HT1080 (cell line): ENCODE data around the gene ABCG1. TPM values are rescaled to one million over a fixed set of nuclear protein-coding genes. Genes with fewer than 3 reads are reported as not detected.

Experiments
- DNase-seq: peaks from one replicate; pipeline ENCODE4 v3.0.0-alpha.2; 2015; ENCODE audit warnings: low read depth
- total RNA-seq: library from RNA; depleted of rRNA; stranded (reverse); fragments of >200 nt; shearing (Covaris generic); gene quantifications from 2 replicates; pipeline ENCODE4 v1.2.3, GENCODE V29; 2014

ABCG1 gene
- total RNA-seq, 1 experiment from 2014 or later = not detected

DNA sequence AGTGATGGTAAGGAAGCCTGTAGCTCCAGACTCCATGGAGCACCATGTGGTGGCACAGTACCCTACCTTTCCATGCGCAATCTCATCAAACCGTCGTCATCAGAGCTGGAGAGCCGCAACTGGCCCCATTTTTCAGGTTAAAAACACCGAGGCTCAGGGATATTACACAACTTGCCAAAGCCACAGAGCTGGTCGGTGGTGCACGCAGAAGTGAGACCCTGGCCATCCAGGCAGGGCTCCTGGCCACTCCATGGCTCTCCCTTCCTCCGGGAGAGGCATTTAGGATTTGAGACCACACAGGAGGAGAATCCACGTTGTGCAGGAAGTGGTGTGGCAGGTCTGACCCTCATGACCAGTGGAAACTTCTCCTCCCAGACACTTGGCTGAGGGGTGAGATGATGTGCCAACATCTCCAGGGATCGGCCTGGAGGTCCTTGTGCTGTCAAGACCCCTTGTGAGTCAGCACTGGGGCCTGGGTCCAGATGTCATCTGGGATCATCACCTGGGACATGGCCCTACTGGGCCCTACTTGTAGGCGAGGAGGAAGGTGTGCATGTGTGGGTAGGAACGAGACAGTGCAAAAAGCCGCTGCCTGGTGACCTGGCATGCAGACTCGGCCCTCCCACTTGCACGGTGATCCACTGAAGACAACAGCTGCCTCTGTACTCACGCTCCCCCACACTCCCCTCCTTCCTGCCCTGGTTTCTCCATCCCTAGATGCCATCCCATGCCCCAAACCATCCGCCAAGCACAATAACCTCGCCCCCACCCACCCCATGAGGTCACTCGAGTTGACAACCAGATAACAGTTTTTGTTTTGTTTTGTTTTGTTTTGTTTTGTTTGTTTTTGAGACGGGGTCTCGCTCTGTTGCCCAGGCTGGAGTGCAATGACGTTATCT lies 85.9 kb downstream of the ABCG1 start:
- DNase-seq = no peak

DNA sequence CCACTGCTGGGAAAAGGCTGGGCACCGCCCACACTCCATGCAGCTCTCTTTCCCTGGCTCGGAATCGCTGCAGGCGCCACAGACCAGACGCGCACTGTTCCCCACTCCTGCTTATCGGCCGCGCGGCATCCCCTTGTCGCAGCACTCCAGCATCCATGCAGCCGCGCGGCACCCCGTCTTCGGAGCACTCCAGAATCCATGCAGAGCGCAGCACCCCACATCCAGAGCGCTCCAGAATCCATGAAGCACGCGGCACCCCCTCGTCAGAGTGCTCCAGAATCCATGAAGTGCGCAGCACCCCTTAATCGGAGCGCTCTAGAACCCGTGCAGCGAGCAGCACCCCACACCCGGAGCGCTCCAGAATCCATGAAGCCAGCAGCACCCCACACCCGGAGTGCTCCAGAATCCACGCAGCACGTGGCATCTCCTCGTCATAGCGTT lies 86.8 kb downstream of the ABCG1 start:
- no peak for DNase-seq

DNA sequence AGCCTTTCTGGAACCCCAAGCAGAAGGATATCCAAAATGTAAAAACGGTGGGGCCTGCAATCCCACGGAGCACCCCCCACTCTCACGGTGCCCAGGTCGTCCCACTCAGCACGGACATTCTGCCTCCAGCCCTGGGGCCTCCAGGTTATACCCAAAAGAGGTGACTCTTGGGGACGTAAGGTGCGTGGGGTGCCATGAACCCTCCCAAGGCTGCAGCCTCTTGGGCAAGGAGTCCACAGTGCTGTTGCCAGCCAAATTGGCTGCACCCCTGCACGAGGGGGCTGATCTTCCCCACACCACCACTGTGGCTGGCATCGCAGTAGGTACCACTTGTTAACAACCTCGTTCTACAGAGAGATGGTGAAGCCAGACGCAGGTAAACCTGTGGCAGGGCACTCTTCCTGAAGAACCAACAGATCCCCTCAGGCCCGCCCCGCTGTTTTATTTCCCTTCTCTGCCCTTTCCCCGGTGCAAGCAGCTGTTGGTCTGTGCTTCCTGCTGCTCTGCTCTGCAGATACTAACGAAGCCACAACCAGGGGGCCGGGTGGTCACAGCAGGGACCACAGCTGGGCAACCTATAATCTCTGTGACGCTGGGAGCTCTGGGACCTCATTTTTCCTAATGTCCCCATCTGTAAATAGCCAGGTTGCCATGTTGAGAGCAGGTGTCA lies 87.6 kb downstream of the ABCG1 start:
- no peak for DNase-seq

DNA sequence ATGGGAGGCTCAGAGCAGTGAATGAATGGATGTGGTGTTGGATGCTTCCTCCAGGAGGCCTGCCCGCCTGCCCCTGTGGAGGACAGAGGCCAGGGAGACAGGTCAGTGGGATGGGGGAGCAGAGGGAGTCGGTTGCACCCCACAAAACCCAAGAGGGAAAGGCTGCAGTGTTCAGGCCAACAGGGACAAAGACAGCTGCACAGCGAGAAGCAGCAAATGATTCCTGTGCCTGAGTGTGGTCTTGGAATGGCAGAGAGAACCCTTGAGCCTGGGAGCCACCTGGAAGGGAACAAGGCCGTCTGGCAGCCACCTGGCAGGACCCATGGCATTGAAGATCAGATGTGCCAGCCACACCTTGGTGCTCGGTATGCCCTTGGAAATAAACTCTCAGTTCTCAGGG lies 88.2 kb downstream of the ABCG1 start:
- DNase-seq = no peak

DNA sequence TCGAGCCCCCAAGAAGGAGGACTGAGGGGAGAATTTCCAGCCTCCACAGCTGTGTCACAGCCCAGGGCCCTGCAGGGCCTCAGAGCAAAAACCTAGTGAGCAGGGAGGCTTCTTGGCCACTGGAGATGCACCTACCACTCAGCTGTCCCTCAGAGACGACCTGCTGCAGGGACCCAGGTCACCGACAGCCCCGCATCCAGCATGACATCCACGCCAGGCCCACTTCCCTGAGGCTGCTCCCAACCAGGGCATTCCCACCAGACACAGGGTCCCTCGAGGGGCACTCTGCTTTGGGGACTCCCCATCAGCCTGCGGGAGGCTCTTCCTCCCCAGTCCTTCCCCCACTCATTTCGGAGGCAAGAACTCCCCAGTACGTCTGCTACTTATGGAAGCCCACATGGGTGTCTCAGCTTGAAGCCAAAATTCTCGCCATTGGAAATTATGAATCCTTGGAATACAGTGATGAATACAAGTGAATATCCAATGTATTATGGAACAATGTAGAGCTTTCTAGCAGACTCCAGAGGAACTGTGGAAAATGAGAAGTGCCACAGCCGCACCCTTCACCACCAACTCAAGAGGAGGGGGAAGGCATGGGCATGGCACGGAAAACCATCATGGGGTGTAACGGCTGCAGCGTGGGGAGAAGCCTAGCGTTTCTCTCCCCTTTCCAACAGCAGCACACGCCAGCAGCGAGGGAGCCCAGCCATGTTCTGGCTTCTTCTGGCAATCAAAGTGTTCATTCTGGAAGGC lies 89.4 kb downstream of the ABCG1 start:
- DNase-seq = no peak

DNA sequence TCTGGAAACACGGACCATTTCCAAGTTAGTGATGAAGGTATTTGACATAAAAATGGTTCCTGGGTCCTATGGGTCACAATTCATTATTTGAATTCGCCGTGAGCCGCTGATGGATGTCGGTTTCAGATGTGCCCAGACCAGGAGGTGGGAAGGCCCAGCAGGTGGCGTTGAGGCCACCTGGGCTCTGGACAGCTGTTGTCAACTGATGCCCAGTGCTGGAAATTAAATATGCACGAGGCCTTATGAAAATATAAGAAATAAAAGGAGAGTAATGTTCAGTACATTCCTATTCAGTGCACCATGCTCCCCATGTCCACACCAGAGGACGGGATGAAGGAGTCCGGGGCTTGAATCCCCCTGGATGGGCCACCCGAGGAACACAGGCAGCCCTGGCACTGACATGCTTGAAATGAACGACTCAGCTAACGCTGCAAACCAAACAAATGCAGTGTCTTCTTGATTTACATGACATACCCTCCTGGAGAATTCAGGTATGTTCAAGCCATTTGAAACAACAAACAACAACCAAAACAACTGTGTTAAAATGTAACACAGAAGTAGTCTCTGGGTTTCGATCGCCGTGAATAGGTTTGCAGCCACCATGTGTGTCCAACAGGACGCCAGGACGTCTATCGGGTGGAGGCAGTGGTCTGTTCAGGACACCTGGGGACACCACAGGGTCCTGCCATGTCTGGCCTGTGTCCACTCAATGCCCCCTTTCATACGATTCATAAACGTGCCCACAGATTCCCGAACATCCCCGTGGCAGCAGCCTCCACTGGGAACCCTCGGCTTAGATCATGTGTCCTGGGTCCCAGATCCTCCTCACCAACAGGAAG lies 90.2 kb downstream of the ABCG1 start:
- no peak for DNase-seq

DNA sequence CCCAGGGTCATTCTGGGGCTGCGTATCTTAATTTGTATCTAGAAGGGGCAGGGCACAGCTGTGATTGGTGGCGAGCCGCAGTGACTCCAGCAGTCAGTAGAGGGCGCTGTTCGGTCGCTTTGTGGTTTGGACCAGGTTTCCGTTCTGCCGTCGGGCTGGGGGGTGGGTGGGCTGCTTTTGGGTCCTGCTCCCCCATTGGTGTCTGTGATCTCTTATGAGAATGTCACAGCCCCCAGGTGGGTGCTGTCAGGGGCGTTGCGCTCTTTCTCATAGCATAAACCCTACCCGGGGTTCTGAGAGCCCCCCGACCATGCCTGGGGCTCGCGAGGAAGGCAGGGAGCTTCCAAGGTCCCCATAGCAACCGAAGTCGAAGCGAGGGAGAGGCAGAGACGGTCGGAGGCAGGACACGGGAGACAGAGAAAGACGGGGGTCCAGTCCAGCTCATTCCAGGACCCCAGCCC lies 90.8 kb downstream of the ABCG1 start:
- peak; percentile 11 for DNase-seq

DNA sequence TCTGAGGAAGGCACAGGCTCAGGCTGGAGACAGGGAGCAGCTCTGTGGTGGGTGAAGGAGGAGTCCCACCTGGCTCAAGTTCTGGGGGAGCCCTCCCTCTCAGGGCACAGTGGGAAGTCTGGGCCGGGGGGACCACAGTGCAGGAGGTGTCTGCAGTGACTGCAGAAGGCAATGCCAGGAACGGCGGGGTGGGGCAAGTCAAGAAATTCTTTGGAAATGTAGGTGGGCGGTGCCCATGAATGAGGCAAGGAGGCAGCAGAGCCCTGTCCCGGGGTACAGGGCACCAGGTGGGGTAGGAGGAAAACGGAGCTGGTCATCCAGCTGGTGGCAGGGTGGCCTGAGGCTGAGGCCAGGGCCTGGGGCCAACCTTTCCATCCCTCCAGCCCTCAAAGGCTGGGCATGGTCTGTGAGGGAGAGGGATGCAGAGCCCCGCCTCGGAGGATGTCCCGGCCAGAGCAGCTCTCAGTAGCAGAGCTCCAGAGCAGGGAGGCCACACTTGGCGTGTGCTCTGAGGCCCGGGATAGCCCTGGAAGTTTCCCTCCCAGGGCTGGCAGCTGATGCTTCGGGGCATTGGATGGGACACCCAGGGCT lies 91.6 kb downstream of the ABCG1 start:
- DNase-seq = no peak

DNA sequence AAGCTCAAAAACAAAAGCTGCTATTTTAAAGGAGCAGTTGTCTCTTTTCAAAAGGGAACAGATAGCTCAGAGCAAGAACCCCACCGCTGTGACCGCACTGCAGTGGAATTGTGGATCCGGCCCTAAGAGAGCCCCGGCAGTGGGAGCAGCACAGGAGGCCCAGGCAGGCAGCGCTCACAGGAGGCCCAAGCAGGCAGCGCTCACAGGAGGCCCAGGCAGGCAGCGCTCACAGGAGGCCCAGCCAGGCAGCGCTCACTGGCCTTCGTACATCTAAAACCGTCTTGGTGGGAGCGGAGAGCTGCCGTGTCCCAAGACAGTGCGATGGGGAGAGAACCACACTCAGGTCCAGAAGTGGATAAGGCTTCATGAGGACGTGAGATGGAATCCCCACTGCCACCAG lies 92.2 kb downstream of the ABCG1 start:
- no peak for DNase-seq

DNA sequence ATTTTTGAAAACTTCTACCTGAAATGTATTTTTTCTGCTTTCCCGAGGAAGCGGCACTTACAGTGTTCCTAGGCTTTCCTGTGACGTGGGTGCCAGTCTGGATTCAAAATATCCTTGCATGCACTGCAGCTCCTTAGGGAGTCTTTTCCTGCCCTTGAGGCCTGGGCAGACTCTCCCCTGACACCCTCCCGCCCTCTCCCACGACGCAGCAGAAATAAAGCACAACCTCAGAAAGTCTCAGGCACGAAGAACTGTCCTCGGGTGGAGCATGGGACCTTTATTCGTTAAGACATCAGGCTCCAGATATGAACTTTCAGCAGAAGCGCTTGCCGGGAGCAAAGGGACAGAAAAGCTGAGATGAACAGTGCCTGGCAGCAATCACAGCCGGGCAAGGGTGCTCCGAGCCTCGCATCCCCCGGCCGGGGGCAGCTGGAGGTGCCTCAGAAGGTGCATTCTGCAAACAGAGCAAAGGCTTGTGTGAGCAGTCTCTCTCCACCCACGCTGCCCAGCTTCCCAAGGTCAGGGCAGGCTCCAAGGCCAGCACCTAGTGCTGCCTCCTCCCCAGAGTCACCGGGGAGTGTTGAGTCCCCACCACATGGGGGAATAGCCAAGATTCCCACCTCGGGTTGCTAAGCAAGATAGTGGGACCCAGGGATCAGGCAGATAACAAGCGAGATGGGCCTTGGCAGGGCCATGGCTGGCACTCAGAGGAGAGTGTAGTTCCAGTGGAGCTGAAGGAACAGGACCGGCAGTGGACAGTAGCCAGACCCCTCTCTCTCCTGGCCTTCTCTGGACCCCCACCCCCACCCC lies 93.1 kb downstream of the ABCG1 start:
- DNase-seq = no peak

DNA sequence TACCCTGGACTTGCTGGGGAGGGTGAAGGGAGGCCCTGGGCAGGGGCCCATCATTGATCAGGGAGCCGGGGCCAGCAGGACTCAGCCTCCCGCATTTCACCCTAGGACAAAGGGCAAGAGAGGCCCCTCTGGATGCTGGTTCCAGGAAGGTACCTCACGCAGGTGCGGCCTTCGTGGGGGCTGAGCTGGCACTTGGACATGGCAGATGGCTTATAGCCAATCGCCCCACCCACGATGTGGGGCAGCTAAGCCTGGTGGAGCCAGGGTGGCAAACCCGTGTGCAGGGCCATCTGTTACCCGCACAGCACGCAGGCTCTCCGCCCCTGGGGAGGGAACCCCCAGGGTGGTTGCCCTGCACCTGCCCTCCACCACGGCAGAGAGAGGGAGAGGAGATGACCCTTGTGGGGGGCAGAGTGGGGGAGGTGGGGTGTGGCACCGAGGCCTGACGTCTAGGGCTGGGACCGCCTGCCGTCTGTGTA lies 93.7 kb downstream of the ABCG1 start:
- no peak for DNase-seq

DNA sequence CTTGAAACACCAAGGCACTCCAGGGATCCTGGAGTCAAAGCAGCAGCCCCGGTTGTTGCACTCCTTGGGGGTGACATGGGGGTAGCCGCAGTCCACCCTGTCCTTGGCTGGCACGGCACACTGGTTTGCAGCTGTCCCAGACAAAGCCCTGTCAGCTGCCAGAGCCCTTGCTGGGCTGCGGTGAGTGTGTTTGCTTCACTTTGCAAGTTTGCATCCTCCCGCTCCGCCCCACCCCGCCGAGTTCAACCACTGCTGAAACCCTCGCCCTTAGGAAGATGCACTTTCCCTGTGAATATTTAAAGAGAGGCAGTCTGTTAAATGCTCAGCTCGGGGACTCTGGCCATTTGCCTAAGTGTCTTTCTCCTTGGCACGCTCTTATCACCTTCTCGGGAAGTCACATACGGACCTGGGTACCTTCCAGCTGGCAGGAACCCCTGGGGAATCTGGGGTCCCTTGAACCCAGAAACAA lies 94.6 kb downstream of the ABCG1 start:
- DNase-seq = no peak

DNA sequence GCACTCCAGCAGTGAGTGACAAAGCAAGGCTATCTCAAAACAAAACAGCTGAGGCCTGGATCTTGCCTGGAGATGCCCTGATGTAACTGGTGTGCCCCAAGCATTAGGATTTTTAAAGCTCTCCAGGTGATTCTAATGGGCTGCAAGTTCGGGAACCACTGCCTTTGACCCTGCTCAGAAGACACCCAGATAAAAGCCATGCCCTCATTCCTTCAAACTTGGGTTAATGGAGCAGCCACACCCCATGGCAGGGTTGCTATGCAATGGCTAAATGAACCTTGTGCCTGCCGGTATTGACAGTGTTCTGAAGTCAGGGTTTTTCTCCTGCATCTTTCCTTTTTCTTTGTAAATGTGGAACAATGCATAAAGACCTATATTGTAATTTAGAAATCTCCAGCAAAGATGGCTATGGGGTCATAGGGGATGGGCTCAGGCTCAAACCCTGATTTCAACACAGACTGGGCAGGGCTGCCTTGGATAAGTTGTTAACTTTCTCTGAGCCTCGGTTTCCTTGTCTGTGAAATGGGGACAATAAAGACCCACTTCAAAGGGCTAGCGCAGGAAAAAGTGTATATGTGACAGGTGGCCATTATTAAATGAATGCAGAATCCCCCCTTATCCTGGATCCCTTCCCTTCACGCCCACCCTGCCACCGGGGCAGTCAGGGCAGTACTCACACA lies 95.8 kb downstream of the ABCG1 start:
- no peak for DNase-seq

DNA sequence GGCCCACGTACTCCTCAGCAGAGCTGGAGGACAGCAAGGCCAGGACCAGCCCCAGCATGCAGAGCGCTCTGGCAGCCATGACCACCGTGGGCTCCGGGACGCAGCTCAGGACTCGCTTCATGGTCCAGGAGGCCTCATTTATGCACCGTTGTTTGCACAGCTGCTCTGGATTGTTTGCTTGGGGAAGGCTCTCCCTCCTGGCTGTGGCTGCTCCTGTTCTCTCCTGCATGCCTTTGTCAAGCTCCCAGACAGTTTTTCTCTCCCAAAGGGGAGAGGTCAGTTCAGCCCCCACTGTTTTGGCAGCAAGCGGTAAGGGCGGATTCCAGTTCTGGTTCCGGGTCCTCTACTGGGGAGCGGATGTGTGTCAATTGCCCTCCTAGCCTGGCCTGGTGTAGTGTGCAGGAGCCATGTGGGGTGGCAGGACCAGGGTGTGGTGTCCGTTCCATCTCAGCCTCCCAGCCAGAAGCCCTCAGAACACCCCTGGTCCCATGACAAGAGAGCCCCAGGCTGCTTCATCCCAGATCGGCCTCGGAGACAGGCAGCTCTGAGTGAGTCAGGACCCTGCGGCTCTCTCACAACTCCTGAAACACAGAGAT lies 96.5 kb downstream of the ABCG1 start, which contains the start of gene TFF3:
TSS of gene TFF3 (minus strand) at position 114 of the 596 bp plus-strand sequence. CDS start at position 79, 35 bp downstream.
- no peak for DNase-seq

DNA sequence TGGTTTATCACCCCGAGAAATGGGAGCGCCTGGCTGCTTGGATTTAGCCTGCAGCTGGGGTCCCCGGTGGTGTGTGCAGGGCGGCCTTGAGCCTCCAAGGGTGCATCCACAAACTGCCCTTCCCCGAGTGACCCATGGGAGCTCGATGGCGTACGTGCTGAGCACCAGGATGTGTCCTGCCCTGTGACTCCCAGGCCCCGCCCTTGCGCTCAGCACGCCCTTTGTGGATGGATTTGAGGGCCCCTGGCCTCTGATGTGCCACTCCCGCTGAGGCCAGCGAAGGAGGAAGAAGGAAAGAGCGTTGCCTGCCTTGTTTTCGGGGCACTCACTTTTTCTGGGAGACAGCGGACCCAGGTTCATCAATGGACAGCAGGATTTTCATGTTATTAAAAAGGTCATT lies 98.0 kb downstream of the ABCG1 start:
- no peak for DNase-seq

DNA sequence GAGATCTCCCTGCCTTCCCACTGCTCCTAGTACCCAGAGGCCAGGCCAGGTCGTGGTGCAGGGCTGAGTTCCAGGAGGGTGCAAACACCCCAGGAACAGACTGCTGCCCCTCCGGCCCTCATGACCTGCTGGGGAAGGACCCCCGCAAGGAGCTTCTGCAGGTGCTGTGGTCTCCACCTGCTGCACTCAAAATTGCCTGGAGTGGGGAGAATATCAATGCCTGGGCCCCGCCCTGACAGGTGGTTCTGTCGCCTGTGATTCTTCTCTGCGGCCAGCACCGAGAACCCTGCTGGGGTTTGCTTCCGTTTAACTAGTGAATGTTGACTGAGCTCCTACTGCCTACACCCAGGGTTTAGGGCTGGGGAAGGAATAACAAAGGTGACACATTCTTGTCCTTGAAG lies 98.4 kb downstream of the ABCG1 start:
- DNase-seq = no peak

DNA sequence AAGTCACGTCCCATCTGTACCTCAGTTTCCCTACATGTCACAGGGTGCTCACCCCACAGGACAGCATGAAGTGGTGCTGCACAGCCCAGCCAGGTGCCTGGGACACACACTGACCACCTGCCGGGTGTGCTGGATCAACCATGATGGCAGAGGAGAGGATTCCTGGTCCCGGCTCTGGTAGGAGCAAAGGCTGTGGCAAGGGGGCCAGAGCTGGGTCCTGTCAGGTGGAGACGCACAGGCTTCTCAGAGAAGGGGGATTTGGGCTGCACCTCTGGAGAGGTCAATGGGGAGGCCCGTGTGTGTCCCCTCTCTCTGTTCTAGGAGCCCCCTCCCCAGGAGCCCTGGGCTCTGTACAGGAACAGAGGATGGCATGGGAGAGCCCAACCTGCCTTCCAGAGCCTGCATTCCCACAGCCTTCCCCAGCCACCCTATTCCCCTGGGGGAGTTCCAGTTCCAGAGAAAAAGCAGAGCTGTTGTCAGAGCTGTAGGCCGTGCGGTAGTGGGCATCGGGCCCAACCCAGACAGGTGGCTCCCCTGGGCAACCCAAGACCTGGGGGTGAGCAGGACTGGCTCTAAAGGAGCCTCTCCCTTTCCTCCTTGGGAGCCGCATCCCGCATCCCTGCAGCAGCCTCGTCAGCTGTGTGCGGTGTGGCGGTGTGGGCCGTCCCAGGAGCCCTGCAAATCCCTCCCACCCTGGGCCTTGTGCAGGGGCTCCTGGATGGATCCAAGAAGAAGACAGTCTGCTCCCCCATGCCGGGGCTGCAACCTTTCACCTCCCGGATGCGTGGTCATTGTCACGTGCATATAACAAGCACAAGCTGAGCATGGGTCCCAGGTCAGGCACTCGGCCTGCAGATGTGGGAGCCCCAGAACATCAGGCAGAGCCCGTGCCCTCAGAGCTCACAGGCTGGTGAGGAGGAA lies 99.1 kb downstream of the ABCG1 start:
- DNase-seq = no peak
